IPS-18a (cell line): ENCODE data around the gene KIF16B.
"Not testable (repeated sequence)": the region's sequence is repeated elsewhere in the genome, so short reads cannot be mapped to it uniquely, and the experiment has no call there.

ENCODE experiments used
- H3K27ac ChIP-seq: one replicate; pipeline ENCODE4 v1.5.1; 2013; ENCODE audit warnings: low read length
- H3K27me3 ChIP-seq: one replicate; pipeline ENCODE4 v1.6.1; 2013; ENCODE audit warnings: mild to moderate bottlenecking, low read length; ENCODE audit not compliant: control insufficient read depth, insufficient read depth
- H3K36me3 ChIP-seq: one replicate; pipeline ENCODE4 v1.6.1; 2013; ENCODE audit warnings: low read depth, low read length; ENCODE audit not compliant: control insufficient read depth
- H3K4me1 ChIP-seq: one replicate; pipeline ENCODE4 v1.6.1; 2013; ENCODE audit warnings: low read depth, low read length; ENCODE audit not compliant: control insufficient read depth
- H3K4me3 ChIP-seq: one replicate; pipeline ENCODE4 v1.5.1; 2013; ENCODE audit warnings: low read length
- H3K9ac ChIP-seq: one replicate; pipeline ENCODE4 v1.6.1; 2013; ENCODE audit warnings: mild to moderate bottlenecking, low read length, moderate library complexity
- H3K9me3 ChIP-seq: one replicate; pipeline ENCODE4 v1.6.1; 2013; ENCODE audit warnings: low read depth, low read length; ENCODE audit not compliant: control insufficient read depth

KIF16B gene

DNA sequence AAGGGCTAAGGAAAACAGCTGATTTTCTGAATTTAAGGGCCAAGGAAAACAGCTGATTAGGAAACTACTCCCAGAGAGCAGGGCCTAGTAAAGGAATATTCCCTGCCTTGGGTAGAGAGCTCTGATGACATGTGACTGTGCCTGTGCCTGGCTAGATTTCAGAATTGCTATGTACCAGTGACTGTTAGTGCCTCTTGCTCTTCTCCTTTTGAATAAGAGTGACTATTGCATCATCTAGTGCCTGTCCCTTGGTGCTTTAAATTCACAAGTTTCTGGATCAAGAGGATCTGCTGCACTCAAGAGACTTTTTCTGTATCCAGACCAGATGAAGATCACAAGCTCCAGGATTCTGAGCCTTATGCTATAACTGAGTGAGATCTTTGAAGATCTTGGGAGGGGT, 332.9 kb downstream of the KIF16B start:
- H3K9me3 ChIP-seq = no peaks in the 10 kb centered on the region
- no peak overlapping the region for H3K27ac ChIP-seq
- H3K4me3 ChIP-seq = no peak overlapping the region
- no peaks in the 10 kb centered on the region for H3K36me3 ChIP-seq
- H3K27me3 ChIP-seq = no peaks in the 10 kb centered on the region
- H3K4me1 ChIP-seq = no peaks in the 10 kb centered on the region
- H3K9ac ChIP-seq = no peak overlapping the region

DNA sequence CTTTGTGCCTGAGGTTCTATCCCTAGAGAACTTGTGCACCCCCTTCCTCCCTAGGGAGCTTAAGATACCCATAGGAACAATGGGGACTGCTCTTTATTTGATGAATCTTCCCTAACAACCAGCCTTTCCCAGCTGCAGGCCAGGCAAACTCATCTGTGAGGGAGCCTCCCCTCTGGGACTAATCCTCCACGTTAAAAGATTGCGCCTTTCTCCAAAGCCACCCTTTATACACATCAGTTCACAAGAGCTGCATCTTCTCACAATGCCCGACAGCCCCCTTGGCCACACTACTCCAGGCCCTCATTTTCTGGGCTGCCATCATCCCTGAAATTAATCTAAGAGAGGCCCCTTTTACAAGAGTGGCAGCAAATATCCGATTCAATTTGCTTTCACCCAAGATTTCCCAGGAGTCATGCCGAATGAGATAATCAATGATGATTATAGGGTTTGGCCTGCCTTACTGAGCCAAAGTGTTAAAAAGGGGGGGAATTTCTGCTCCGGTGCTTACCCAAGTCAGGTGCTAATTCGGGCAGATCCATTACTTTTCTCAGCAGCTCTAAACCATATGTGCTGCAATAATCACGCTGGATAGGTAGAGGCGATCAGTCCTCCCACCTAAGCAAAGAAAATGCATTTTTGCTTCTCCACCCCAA, 336.5 kb downstream of the KIF16B start:
- Histone ChIP-seq H3K9ac (no peak overlapping the region), H3K27ac (no peak overlapping the region), H3K27me3 (no peaks in the 10 kb centered on the region), H3K4me3 (no peak overlapping the region), H3K4me1 (no peaks in the 10 kb centered on the region), H3K36me3 (no peaks in the 10 kb centered on the region), H3K9me3 (no peaks in the 10 kb centered on the region)

DNA sequence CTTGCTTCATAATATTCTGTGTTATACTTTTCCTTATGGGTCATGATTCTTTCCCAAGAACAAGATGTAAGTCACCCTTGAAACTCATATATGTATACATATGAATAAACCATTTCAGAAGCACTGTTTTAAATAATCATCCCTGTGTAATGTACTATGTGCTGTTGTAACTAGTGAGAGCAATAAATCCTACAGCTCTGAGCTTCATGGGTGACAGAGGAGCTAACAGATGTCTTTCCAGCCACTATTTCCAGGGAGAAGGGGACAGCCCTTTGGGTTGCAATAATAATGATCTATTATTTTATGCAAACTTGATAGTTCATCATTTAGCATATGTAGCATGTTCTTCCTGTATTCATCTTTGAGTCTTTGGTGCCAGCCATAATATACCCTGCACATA, 342.8 kb downstream of the KIF16B start:
- Histone ChIP-seq H3K27me3 (no peaks in the 10 kb centered on the region), H3K9me3 (no peaks in the 10 kb centered on the region), H3K36me3 (no peaks in the 10 kb centered on the region), H3K4me3 (no peak overlapping the region), H3K4me1 (no peaks in the 10 kb centered on the region), H3K9ac (no peak overlapping the region), H3K27ac (no peak overlapping the region)

DNA sequence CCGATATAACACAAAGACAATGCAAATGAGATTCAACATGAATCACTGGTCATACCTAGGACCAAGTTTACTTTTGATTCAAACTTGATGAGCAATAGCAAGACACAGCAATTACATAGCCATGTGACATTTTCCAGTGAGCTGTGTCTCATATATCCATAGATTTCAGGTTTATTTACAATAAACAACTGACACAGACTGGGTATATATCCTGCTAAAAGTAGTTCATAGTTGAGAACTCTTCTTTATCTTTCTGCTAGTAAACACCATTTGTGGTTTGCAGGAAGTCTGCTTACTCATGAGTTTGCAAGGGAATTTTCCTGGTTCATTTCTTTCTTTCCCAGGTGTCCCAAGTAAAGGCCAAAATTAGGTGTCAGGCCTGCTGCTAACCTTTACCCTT, 343.4 kb downstream of the KIF16B start:
- no peaks in the 10 kb centered on the region for H3K36me3 ChIP-seq
- H3K4me3 ChIP-seq = no peak overlapping the region
- no peaks in the 10 kb centered on the region for H3K9me3 ChIP-seq

DNA sequence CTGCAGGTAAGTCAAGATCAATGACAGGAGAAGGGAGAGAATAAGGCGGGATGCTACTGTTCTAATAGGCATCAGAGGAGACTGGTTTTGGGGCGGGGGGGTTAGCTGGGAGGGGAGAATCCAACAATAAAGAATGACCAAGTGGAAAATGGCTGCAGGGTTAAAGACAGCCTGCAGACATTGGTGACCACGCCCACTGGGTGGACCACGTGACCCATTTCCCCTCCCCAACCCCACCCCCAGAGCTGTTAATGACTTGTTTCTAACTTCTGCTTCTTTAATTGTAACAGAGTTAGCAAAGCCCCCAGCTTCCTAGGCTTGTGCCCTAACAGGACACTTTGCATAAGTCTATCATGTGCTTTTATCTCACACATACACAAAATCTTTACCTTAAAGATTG, 344.5 kb downstream of the KIF16B start:
- Histone ChIP-seq H3K27me3 (no peaks in the 10 kb centered on the region), H3K9me3 (no peaks in the 10 kb centered on the region), H3K9ac (no peak overlapping the region), H3K4me3 (no peak overlapping the region), H3K27ac (no peak overlapping the region), H3K36me3 (no peaks in the 10 kb centered on the region), H3K4me1 (no peaks in the 10 kb centered on the region)

More for the DNA sequence above, 343.4 kb downstream of the KIF16B start:
- Histone ChIP-seq H3K4me1 (no peaks in the 10 kb centered on the region), H3K27me3 (no peaks in the 10 kb centered on the region), H3K27ac (no peak overlapping the region), H3K9ac (no peak overlapping the region)

GRCh38 chr20:16226961-16227360, 346.3 kb downstream of the KIF16B start:
- H3K4me3 ChIP-seq, H3K36me3 ChIP-seq, H3K4me1 ChIP-seq, H3K27me3 ChIP-seq, H3K9ac ChIP-seq, H3K27ac ChIP-seq, H3K9me3 ChIP-seq: not testable (repeated sequence)

DNA sequence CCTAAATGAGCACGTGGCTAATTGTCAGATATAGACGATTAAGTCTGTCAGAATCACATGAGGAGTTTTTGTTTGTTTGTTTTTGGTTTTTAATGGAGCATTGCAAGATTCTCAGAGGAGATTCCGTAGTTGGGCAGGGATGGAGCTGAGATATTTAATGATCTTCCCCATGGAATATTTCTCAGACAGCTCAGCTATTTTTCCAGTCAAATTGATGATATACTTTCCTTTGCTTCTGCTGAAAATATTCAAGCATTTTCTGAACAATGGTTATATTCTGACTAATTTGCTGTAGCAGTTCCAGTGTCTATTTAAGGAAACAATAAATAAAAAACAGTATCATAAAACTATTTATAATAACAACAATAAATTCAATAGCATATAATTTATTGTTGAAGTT, 348.4 kb downstream of the KIF16B start:
- Histone ChIP-seq H3K9me3 (no peaks in the 10 kb centered on the region), H3K27me3 (no peaks in the 10 kb centered on the region), H3K36me3 (no peaks in the 10 kb centered on the region), H3K4me3 (no peak overlapping the region), H3K27ac (no peak overlapping the region), H3K4me1 (no peaks in the 10 kb centered on the region), H3K9ac (no peak overlapping the region)

- no peak overlapping the region for H3K27ac ChIP-seq
- no peak overlapping the region for H3K4me3 ChIP-seq
- no peaks in the 10 kb centered on the region for H3K36me3 ChIP-seq
- no peak overlapping the region for H3K9ac ChIP-seq
- H3K4me1 ChIP-seq = no peaks in the 10 kb centered on the region
- no peaks in the 10 kb centered on the region for H3K9me3 ChIP-seq
- H3K27me3 ChIP-seq = no peaks in the 10 kb centered on the region
Measured at GRCh38 chr20:16222859-16223411, 350.3 kb downstream of the KIF16B start.
